Right atrium auricular region (tissue), 2 donors: Measurements from ENCODE around the gene GABRG3. TPM values are rescaled to one million over a fixed set of nuclear protein-coding genes. Genes with fewer than 3 reads are reported as not detected.

Experiments
- DNase-seq: peaks from one replicate; pipeline ENCODE4 v3.0.0-alpha.2; 2019; ENCODE audit warnings: low spot score
- H3K27ac ChIP-seq, 2 donors: fragments of 200-600 bp; sonication (generic); 1 replicate in 1 of 2; 2 replicates in 1 of 2; pipeline ENCODE4 v1.5.1; 2016 to 2019
- H3K27me3 ChIP-seq, 2 donors: fragments of 200-600 bp; sonication (generic); one replicate each; pipeline versions ENCODE4 v1.5.1 to v1.6.0; 2017 to 2019
- H3K36me3 ChIP-seq: fragments of 200-600 bp; sonication (generic); one replicate; pipeline ENCODE4 v1.5.1; 2016
- H3K4me1 ChIP-seq, 2 donors: fragments of 200-600 bp; sonication (generic); one replicate each; pipeline versions ENCODE4 v1.5.1 to v1.6.0; 2017 to 2019
- H3K4me3 ChIP-seq, 2 donors: fragments of 200-600 bp; sonication (generic); 1 replicate in 1 of 2; 2 replicates in 1 of 2; pipeline ENCODE4 v1.5.1; 2017 to 2019; ENCODE audit warnings: mild to moderate bottlenecking in 1 of 2, moderate library complexity in 1 of 2
- H3K9me3 ChIP-seq, 2 donors: fragments of 200-600 bp; sonication (generic); one replicate each; pipeline ENCODE4 v1.5.1; 2019
- CTCF ChIP-seq, 2 donors: fragments of 200-600 bp; sonication (generic); IDR thresholded peaks; one replicate each; pipeline ENCODE4 v1.5.1; 2019; ENCODE audit warnings: antibody characterized with exemption in 2 of 2
- total RNA-seq, 2 donors: library from RNA; depleted of rRNA; stranded (reverse); fragments of >200 nt; gene quantifications; one replicate each; pipeline ENCODE4 v1.1.0, GENCODE V29; 2016

Gene GABRG3
- total RNA-seq, 2 donors from 2014 or later, result not detected

DNA sequence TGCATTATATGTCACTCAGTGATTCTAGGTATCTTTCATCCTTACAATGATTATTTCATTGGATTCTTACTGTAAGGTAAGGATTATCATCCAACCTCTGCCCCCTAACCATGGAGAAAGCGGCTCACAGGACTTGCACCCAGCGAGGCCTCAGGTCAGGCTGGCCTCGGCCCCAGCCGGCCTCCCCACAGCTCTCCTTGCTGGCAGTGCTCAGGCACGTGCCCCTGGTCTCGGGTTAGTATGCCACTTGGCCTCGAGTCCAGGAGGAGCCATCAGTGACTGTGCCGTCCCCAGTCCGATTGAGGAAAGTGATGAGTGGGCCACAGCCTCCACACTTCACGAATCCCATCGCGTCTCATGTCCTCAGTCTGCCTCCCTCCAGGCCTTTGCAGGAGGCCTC, 35.7 kb upstream of the GABRG3 start:
- no peaks in the 10 kb centered on the region for H3K9me3 ChIP-seq
- H3K27ac ChIP-seq, result no peak overlapping the region
- H3K36me3 ChIP-seq, result no peaks in the 10 kb centered on the region
- no peaks in the 10 kb centered on the region for H3K27me3 ChIP-seq
- no peak overlapping the region for H3K4me3 ChIP-seq
- no peak for DNase-seq
- no peak for TF ChIP-seq CTCF (IDR thresholded peaks at IDR 0.05)
- no peaks in the 10 kb centered on the region for H3K4me1 ChIP-seq

GRCh38 chr15:26936502-26936901, 34.5 kb upstream of the GABRG3 start:
- DNase-seq, result no peak
- Histone ChIP-seq H3K36me3 (no peaks in the 10 kb centered on the region), H3K4me1 (no peaks in the 10 kb centered on the region), H3K4me3 (no peak overlapping the region), H3K27ac (no peak overlapping the region), H3K9me3 (no peaks in the 10 kb centered on the region), H3K27me3 (no peaks in the 10 kb centered on the region)
- TF ChIP-seq CTCF (IDR thresholded peaks at IDR 0.05), result no peak

DNA sequence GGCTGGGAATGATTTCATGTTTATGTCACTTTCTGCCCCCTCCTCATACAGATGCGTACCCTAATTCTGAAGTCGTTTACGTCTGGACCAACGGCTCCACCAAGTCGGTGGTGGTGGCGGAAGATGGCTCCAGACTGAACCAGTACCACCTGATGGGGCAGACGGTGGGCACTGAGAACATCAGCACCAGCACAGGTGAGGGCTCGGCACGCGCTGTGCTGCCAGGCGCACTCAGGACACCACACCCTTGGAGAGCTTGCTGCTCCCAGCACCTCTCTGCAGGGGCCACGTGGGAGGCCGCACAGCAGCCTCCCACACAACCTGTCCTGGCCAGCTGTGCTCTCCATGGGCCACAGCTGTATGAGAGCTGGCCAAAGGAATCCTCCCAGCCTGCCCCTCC, 33.8 kb upstream of the GABRG3 start:
- no peaks in the 10 kb centered on the region for H3K9me3 ChIP-seq
- no peaks in the 10 kb centered on the region for H3K36me3 ChIP-seq
- no peaks in the 10 kb centered on the region for H3K4me1 ChIP-seq
- H3K4me3 ChIP-seq, result no peak overlapping the region
- TF ChIP-seq CTCF (IDR thresholded peaks at IDR 0.05), result no peak
- no peaks in the 10 kb centered on the region for H3K27me3 ChIP-seq
- DNase-seq, result no peak
- no peak overlapping the region for H3K27ac ChIP-seq

- Histone ChIP-seq H3K27me3 (no peaks in the 10 kb centered on the region), H3K36me3 (no peaks in the 10 kb centered on the region), H3K27ac (no peak overlapping the region), H3K4me1 (no peaks in the 10 kb centered on the region), H3K9me3 (no peaks in the 10 kb centered on the region), H3K4me3 (no peak overlapping the region)
- TF ChIP-seq CTCF (IDR thresholded peaks at IDR 0.05), result no peak
- DNase-seq, result no peak
Observed at GRCh38 chr15:26939398-26939797, 31.6 kb upstream of the GABRG3 start.

- no peak overlapping the region for H3K4me3 ChIP-seq
- no peaks in the 10 kb centered on the region for H3K4me1 ChIP-seq
- no peak overlapping the region for H3K27ac ChIP-seq
- no peak for TF ChIP-seq CTCF (IDR thresholded peaks at IDR 0.05)
- H3K36me3 ChIP-seq, result no peaks in the 10 kb centered on the region
- no peaks in the 10 kb centered on the region for H3K9me3 ChIP-seq
- DNase-seq, result no peak
- no peaks in the 10 kb centered on the region for H3K27me3 ChIP-seq
Observed at GRCh38 chr15:26941489-26941888, 29.5 kb upstream of the GABRG3 start.

DNA sequence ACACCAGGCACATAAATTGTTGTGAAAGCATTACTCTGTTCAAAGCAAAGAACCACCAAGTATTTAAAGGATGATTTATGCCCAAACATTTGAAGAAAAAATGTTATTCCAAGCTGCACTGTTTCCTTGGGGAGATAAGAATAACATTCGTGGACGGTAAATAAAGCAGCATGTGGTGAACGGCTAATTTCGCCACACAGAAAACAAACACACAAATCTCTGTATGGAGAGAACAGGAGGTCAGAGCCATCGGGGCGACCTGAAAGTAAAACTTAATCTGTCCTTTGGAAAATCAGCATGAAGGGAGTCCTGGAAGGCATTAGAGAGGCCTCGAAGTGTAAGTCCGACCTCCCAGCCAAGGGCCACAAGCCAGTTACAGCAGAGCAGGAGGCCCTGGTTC, 27.1 kb upstream of the GABRG3 start:
- H3K9me3 ChIP-seq, result no peaks in the 10 kb centered on the region
- no peak for DNase-seq
- no peaks in the 10 kb centered on the region for H3K27me3 ChIP-seq
- TF ChIP-seq CTCF (IDR thresholded peaks at IDR 0.05), result no peak
- no peaks in the 10 kb centered on the region for H3K4me1 ChIP-seq
- H3K27ac ChIP-seq, result no peak overlapping the region
- H3K4me3 ChIP-seq, result no peak overlapping the region
- no peaks in the 10 kb centered on the region for H3K36me3 ChIP-seq
